IgD-negative memory B cell (primary cell): ENCODE measurements around the gene DCTN3. TPM values are rescaled to one million over a fixed set of nuclear protein-coding genes. Genes with fewer than 3 reads are reported as not detected.

ENCODE experiments used
- H3K27ac Mint-ChIP-seq, 3 donors: one replicate each; pipeline ENCODE4 v1.8.0; 2020 to 2022; ENCODE audit warnings: mild to moderate bottlenecking in 3 of 3, mixed read lengths in 3 of 3, moderate library complexity in 1 of 3
- H3K27me3 Mint-ChIP-seq: one replicate; pipeline ENCODE4 v1.8.0; 2021; ENCODE audit warnings: mixed read lengths
- H3K36me3 Mint-ChIP-seq: one replicate; pipeline ENCODE4 v1.8.0; 2020; ENCODE audit warnings: mild to moderate bottlenecking, mixed read lengths
- H3K4me1 Mint-ChIP-seq, 3 donors: one replicate each; pipeline ENCODE4 v1.8.0; 2020 to 2022; ENCODE audit warnings: mixed read lengths in 3 of 3, mild to moderate bottlenecking in 1 of 3
- H3K4me3 Mint-ChIP-seq, 4 donors: one replicate each; pipeline ENCODE4 v1.8.0; 2020 to 2022; ENCODE audit warnings: mild to moderate bottlenecking in 4 of 4, mixed read lengths in 4 of 4, moderate library complexity in 3 of 4
- H3K9me3 Mint-ChIP-seq, 3 donors: one replicate each; pipeline ENCODE4 v1.8.0; 2020 to 2021; ENCODE audit warnings: mixed read lengths in 3 of 3, mild to moderate bottlenecking in 1 of 3
- polyA plus RNA-seq: library from polyadenylated mRNA; unstranded; fragments of 300-500 nt; fragmentation: Illumina TruSeq; gene quantifications from one replicate; pipeline ENCODE4 v1.2.3, GENCODE V29; 2021

DCTN3 gene
- polyA plus RNA-seq, 1 donor from 2014 or later, result 113 TPM

DNA sequence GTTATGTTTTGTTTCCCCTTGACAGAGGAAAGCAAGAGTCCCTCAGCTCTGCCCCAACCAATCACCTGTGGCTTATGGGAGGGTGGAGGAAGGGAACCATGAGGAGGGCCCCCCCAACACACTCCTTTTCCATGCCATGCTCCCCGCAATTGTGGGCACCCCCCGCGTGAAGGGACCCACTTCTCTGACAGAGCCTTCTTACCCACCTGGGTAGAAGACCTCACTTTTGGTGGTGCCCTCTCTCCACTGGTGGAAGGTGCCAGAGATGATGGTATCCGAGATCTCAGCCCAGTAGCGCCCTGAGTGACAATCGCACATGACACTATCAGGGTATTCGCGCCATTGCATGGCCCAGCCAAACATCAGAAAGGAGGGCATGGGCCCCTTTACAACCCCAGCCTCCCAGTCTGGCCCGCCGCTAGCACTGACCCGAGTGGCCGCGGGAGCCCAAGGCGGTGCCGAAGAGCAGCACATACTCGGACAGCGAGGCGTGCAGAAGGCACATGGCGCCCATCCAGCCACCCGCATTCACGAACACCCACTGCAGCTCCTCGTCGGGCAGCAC is 16.6 kb upstream of the DCTN3 start:
- H3K27ac Mint-ChIP-seq, result peak overlapping the region; percentile 39 to 97 (median 66)

DNA sequence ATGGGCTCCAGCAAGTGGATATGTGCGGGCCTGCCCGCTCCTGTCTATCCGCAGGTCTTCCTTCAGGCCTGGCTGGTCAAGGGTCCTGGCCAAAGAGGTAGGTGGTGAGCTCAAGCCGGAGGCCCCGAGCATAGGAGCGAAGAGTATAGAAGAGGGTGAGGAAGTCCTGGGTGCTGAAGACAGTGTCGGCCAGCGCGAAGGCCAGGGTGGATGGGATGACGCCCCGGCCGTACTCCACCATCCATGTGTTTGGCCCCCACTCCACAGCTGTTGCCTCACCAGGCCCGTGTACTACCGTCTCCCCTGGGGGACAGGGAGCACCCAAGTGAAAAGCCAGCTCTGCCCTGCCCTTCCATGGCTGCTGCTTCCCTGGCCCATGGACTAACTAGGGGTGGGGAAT is 15.3 kb upstream of the DCTN3 start:
- H3K9me3 Mint-ChIP-seq, result no peaks in the 10 kb centered on the region
- no peaks in the 10 kb centered on the region for H3K27me3 Mint-ChIP-seq
- H3K27ac Mint-ChIP-seq, result no peak overlapping the region
- peaks cover 19 to 26% (median 25%) of the 10 kb centered on the region in 3 donors for H3K4me1 Mint-ChIP-seq
- no peaks in the 10 kb centered on the region for H3K36me3 Mint-ChIP-seq
- H3K4me3 Mint-ChIP-seq, result peak overlapping the region in 3 of 4 donors; percentile 65 to 87 (median 65)

More for the DNA sequence above, 16.6 kb upstream of the DCTN3 start:
- Mint-ChIP-seq H3K4me1 (peaks cover 19 to 26% (median 25%) of the 10 kb centered on the region in 3 donors), H3K4me3 (peak overlapping the region; percentile 78 to 95 (median 90)), H3K36me3 (peaks cover 1% of the 10 kb centered on the region), H3K27me3 (no peaks in the 10 kb centered on the region), H3K9me3 (no peaks in the 10 kb centered on the region)

DNA sequence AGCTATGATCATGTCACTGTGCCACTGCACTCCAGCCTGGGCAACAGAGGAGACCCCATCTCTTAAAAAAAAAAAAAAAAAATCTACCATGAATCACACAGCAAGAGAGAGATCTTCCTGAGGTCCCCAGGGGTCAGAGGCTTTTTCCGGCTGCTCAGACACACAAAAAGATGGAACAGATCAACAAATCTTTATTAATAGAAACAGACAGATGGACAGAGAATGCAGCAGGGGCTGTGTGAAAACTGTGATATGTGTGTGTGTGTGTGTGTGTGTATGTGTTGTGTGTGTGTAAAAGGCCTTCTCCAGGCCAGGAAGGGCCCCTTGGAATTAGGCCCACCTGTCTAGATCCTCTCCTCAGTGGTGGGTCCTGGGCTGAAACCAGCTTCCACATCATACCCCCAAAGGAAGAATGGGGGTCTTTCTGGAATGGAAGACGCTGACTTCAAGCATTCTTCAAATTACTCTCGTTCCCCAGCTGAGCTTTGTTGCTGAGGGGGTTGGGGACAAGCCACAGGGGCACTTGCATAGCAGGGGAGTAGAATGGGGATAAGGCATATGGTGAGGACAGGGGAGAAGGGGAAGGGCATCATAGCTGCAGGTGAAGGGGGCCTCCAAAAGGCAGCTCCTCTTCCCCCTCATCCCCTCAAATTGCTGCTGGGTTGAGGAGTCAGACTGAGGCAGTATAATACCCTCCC is 14.4 kb upstream of the DCTN3 start:
- no peak overlapping the region for H3K4me3 Mint-ChIP-seq
- H3K27ac Mint-ChIP-seq, result peak overlapping the region in 1 of 3 donors; percentile 35
- H3K36me3 Mint-ChIP-seq, result peaks cover 3% of the 10 kb centered on the region
- H3K9me3 Mint-ChIP-seq, result no peaks in the 10 kb centered on the region
- H3K4me1 Mint-ChIP-seq, result peaks cover 19 to 26% (median 25%) of the 10 kb centered on the region in 3 donors
- peaks cover 9% of the 10 kb centered on the region for H3K27me3 Mint-ChIP-seq

GRCh38 chr9:34633851-34634550 is 13.7 kb upstream of the DCTN3 start:
- H3K4me1 Mint-ChIP-seq, result peaks cover 19 to 30% (median 25%) of the 10 kb centered on the region in 3 donors
- H3K4me3 Mint-ChIP-seq, result peak overlapping the region in 1 of 4 donors; percentile 53

DNA sequence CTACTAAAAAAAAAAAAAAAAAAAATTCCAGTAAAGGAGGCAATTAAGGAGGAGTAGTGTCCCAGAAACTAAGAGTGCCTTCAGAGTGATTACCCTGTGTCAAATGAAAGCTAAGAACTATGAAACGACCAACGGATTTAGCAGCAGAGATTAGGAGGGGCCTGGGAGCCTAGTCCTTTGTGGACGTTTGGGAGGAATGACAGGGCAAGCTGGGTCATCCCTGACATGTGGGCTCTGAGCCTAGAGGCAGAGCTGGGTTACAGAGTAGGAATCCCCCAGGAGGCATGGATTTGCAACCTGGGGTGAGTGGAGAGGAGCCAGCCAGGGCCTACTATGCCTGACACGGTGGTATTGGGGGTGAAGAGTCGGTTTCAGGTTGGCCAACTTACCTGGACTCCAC is 12.9 kb upstream of the DCTN3 start:
- Mint-ChIP-seq H3K4me3 (no peak overlapping the region), H3K4me1 (peaks cover 18 to 29% (median 22%) of the 10 kb centered on the region in 3 donors), H3K36me3 (peaks cover 3% of the 10 kb centered on the region), H3K27me3 (peaks cover 20% of the 10 kb centered on the region), H3K27ac (no peak overlapping the region), H3K9me3 (no peaks in the 10 kb centered on the region)

More at GRCh38 chr9:34633851-34634550, 13.7 kb upstream of the DCTN3 start:
- Mint-ChIP-seq H3K9me3 (no peaks in the 10 kb centered on the region), H3K27ac (peak overlapping the region in 2 of 3 donors; percentile 22 to 31), H3K27me3 (peaks cover 15% of the 10 kb centered on the region), H3K36me3 (peaks cover 3% of the 10 kb centered on the region)

- Mint-ChIP-seq H3K4me1 (peaks cover 10 to 16% (median 10%) of the 10 kb centered on the region in 3 donors), H3K9me3 (no peaks in the 10 kb centered on the region), H3K4me3 (peak overlapping the region in 3 of 4 donors; percentile 68 to 74 (median 71)), H3K27me3 (peaks cover 40% of the 10 kb centered on the region), H3K27ac (no peak overlapping the region), H3K36me3 (peaks cover 3% of the 10 kb centered on the region)
Measured at GRCh38 chr9:34630402-34631154, 10.3 kb upstream of the DCTN3 start.

DNA sequence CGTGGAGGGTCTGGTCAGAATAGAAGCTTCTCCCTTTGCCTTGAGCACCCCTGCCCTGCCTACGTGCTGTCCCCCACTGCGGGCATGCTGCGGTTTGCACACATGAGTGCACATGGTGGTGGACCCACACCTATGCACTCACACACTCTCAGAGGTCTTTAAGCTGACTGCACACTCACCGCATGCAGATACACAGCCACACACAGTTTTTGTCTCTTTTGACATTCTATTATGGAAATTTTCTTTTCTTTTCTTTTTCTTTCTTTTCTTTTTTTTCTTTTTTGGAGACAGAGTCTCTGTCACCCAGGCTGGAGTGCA is 9.2 kb upstream of the DCTN3 start:
- Mint-ChIP-seq H3K27ac (no peak overlapping the region), H3K36me3 (peaks cover 3% of the 10 kb centered on the region), H3K9me3 (no peaks in the 10 kb centered on the region), H3K4me1 (peaks cover 9 to 14% (median 10%) of the 10 kb centered on the region in 3 donors), H3K4me3 (peak overlapping the region; percentile 71 to 94 (median 80)), H3K27me3 (peaks cover 47% of the 10 kb centered on the region)

DNA sequence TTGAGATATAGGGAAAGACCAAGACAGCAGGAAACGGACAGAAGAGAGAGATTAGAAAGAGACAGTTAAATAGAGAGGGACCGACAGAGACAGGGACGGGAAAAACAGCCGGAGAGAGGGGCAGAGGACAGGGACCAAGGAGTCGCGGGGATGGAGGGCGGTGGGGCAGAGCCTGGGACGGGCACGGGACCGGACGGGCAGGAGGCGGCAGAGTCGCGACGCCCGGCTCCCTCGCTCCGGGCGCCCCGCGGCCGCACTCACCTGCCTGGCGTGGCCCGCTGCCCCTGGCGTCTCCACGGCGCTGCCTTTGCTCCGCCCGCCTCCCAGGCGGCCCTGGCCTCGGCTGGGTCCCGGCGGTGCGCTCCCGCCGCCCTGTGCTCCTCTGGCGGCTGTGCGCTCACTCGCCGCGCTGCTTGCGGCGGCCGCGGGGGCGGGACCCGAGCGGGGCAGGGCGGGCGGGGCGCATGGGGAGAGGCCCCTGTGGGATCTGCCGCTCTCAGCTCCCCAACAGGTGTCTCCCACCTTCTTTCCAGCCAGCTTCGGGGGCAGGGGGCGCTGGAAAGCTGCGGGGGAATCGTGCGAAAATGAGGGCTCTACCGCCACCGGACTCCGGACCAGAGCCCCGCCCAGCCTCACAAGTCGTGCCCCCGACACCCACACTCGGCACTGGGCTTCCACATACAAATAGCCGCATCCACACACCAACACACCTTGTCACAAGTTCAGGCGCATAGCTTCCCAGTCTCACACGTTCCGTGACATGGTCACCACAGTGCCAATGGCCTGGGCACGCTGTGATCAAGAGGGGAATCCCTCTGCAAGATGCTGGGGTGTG is 8.6 kb upstream of the DCTN3 start, which contains the start of gene ARID3C:
TSS of gene ARID3C (minus strand) at position 411 of the 835 bp plus-strand sequence. CDS start 1,052 bp downstream, outside the sequence.
- Mint-ChIP-seq H3K9me3 (no peaks in the 10 kb centered on the region), H3K4me3 (peak within 1 kb of the TSS; percentile 71 to 94 (median 86)), H3K4me1 (peaks cover 8 to 16% (median 11%) of the 10 kb centered on the region in 3 donors), H3K36me3 (peaks cover 3% of the 10 kb centered on the region), H3K27me3 (peaks cover 52% of the 10 kb centered on the region), H3K27ac (peak within 1 kb of the TSS in 1 of 3 donors; percentile 21)

DNA sequence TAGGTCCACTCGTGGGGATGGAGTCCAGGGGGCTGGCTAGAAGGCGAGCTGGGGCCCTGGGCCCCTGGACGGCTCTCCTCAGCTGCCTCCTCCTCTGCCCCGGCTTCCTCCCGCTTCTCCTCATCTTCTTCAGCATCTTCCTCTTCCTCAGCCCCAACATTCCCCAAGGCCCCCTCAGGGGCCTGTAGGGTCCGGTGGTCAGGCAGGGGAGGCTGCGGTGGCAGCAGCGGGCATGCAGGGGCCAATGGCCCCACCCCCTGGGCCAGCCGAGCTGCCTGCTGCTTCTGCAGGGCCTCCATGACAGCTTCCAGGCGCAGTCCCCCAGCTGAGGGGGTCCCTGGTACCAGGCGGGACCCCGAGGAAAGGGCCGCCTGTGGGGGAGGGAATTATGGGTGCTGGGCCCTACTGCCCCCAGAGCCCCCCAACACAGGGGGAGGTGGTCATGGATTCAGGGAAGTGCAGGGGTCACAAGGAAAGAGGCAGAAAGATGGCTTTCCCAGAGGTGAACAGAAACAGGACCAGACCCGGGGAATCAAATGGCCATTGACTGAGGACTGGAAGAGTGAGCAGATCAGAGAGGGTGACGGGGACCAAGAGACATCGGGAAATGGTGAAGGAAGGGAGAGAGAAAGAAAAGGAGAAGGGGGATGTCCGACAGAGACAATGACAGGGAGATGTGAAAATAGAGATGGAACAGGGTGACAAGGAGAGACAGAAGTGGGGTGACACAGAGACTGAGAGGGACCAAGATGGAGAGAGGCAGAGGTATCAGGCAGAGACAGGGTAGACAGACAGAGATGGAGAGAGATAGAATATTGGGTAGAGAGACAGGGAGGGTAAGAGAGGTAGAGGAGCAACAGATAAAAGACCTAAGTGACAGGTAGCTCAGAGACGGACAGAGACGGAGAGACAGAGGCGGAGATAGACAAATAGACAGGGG is 7.7 kb upstream of the DCTN3 start:
- peaks cover 58% of the 10 kb centered on the region for H3K27me3 Mint-ChIP-seq

GRCh38 chr9:34625186-34625486 is 4.8 kb upstream of the DCTN3 start:
- no peak overlapping the region for H3K4me3 Mint-ChIP-seq
- peaks cover 16 to 30% (median 19%) of the 10 kb centered on the region in 3 donors for H3K4me1 Mint-ChIP-seq
- peaks cover 69% of the 10 kb centered on the region for H3K27me3 Mint-ChIP-seq
- H3K36me3 Mint-ChIP-seq, result peaks cover 2% of the 10 kb centered on the region
- peaks cover 0 to 2% (median 0%) of the 10 kb centered on the region in 3 donors for H3K9me3 Mint-ChIP-seq
- H3K27ac Mint-ChIP-seq, result no peak overlapping the region

More for the DNA sequence above, 7.7 kb upstream of the DCTN3 start:
- Mint-ChIP-seq H3K4me1 (peaks cover 8 to 20% (median 14%) of the 10 kb centered on the region in 3 donors), H3K36me3 (peaks cover 3% of the 10 kb centered on the region), H3K4me3 (peak overlapping the region; percentile 63 to 91 (median 86)), H3K9me3 (peaks cover 0 to 2% (median 0%) of the 10 kb centered on the region in 3 donors), H3K27ac (peak overlapping the region in 1 of 3 donors; percentile 21)

DNA sequence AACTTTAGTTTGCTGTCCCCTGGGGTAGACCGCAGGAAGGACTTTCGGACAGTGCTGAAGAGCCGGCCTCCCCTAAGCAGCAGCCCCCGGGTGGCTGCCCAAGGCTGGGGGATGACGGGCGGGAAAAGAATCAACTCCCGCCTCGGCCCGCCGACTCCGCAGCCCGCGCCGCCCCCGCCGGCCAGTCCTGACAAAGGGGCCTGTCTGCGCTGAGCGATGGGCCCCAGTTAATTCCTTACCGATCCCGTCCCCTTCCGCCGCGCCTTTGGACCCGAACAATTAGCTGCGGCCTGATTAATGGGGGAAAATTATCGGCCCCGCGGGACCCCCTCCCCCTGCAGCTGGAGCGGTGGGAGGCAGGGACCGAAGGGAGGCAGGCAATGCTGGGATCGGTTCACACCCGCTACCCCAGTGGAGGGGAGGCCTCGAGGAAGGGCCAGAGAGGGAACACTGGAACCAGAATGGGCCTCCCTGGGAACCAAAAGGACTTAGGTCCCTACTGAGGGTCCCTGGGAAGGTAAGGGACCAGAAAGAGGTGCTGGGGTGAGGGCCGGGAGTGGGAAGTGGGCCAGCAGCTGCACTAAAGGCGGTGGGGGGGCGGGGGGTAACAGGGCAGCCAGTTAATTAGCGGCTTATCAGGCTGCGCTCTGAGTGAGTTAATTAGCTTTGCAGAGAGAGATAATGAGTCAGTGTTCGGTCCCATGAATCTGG is 4.3 kb upstream of the DCTN3 start:
- H3K4me3 Mint-ChIP-seq, result no peak overlapping the region
- peaks cover 64% of the 10 kb centered on the region for H3K27me3 Mint-ChIP-seq
- peaks cover 19 to 34% (median 21%) of the 10 kb centered on the region in 3 donors for H3K4me1 Mint-ChIP-seq
- H3K27ac Mint-ChIP-seq, result no peak overlapping the region
- peaks cover 0 to 2% (median 0%) of the 10 kb centered on the region in 3 donors for H3K9me3 Mint-ChIP-seq
- H3K36me3 Mint-ChIP-seq, result no peaks in the 10 kb centered on the region

DNA sequence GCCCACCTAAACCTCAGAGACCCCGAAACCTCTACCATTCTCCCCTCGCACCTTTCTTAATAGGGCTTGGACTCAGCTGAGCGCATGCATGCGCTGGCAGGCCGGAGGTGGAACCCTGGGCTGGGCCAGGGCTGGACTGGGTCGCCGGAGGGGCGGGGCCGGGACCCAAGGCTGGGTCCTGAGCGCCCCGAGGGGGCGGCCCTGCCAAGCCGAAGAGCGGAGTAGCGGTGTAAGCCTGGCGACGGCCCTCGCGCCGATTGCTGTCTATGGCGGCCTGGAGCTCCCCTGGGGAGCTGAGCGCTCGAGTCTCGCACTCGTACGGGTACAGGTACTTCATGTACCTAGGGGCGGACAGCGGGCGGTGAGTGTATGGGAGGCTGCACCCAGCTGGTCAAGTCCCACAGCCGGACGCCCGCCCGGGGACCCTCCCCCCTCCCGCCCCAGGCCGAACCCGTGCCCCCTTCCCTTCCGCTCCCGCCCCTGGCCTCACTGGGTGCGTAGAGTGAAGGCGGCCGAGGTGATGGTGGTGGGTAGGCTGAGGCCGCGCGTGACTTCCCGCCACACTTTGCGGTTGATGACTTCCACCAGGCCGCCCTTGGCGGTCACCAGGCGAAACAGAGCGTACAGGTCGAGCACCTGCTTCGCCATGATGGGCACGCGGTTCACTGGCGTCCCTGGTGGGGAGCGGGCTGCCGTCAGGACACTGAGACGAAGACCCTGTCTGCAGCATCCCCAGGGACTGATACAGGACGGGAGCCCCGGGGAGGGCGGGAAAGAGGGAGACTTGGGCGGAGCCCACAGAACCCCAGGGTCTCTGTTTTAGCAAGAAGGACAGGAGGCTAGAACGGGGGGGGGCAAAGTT is 3.3 kb upstream of the DCTN3 start:
- Mint-ChIP-seq H3K9me3 (peaks cover 0 to 2% (median 0%) of the 10 kb centered on the region in 3 donors), H3K4me3 (peak overlapping the region; percentile 19 to 79 (median 65)), H3K36me3 (no peaks in the 10 kb centered on the region), H3K27me3 (peaks cover 58% of the 10 kb centered on the region), H3K27ac (peak overlapping the region in 1 of 3 donors; percentile 31), H3K4me1 (peaks cover 24 to 34% (median 26%) of the 10 kb centered on the region in 3 donors)
